ENCODE measurements around the gene EXOSC7. TPM values are rescaled to one million over a fixed set of nuclear protein-coding genes. Genes with fewer than 3 reads are reported as not detected.
A peak's percentile ranks its signal among the peaks of the same experiment; 100 is the strongest.

EXOSC7 gene
- total RNA-seq, 1 donor from 2014 or later: 85.1 TPM

DNA sequence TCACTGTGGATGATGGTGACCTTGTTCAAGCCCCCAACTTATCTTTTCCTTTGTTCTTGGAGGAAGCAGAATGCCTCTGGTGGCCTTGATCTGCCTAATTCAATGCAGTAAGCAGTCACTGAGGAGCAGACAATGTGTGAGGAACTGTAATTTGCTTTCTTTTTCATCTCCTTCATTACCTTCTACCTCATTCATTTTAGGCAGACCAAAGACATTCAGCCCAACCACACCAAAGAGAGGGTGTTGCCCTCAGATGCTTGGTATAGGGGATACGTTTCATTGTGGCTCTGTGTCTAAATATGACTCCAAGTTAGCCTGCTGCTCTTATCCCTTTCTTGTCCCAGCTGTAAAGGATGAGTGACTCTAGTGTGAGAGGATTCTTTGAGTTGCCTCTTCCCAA is 15.3 kb downstream of the EXOSC7 start:
- TF ChIP-seq, protein P1, sequence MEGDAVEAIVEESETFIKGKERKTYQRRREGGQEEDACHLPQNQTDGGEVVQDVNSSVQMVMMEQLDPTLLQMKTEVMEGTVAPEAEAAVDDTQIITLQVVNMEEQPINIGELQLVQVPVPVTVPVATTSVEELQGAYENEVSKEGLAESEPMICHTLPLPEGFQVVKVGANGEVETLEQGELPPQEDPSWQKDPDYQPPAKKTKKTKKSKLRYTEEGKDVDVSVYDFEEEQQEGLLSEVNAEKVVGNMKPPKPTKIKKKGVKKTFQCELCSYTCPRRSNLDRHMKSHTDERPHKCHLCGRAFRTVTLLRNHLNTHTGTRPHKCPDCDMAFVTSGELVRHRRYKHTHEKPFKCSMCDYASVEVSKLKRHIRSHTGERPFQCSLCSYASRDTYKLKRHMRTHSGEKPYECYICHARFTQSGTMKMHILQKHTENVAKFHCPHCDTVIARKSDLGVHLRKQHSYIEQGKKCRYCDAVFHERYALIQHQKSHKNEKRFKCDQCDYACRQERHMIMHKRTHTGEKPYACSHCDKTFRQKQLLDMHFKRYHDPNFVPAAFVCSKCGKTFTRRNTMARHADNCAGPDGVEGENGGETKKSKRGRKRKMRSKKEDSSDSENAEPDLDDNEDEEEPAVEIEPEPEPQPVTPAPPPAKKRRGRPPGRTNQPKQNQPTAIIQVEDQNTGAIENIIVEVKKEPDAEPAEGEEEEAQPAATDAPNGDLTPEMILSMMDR (conservative IDR thresholded peaks at IDR 0.05; ENCODE audit: low read depth, low read length): no peak
- no peak overlapping the region for H3K4me3 ChIP-seq (ENCODE audit: low read depth, low read length)
- DNase-seq (ENCODE audit: low read depth): no peak

GRCh38 chr3:44992555-44993470 is 16.8 kb downstream of the EXOSC7 start:
- no peak for DNase-seq (ENCODE audit: low read depth)
- H3K4me3 ChIP-seq (ENCODE audit: low read depth, low read length): no peak overlapping the region
- TF ChIP-seq, protein P1 (conservative IDR thresholded peaks at IDR 0.05; ENCODE audit: low read depth, low read length): peak; percentile 73

DNA sequence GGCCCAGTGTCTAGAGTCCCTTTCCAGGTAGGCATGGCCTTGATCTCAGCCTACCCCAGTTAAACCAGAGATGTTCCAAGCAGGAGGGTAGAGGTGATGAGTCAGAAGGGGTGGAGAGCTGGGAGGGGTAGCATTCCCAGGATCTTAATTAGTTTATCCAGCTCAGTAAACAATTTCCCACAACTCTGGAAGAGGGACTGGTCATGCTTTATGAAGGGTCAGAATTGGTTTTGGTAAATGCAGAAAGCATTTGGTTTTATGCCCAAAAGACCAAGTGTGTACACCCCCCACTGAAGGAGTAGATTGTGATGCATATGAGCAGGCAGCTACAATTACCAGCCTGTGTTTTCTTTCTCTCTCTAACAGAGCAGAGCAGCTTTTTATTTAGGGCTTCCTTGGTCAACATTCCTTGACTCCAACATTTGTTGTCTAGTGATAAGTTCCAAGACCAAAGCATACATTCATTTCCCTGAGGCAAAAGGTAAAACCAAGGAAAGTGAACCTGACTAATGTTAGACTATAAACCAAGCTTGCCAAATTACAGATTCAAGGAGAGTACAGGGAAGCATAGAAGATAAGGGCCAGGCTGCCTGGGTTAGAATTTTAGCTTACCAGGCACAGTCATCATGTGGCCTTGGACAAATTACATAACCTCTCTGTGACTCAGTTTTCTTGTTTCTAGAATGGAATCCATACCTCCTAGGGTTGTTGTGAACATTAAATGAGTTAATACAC is 17.6 kb downstream of the EXOSC7 start:
- H3K4me3 ChIP-seq (ENCODE audit: low read depth, low read length): no peak overlapping the region
- TF ChIP-seq, protein P1 (conservative IDR thresholded peaks at IDR 0.05; ENCODE audit: low read depth, low read length): no peak
- peak; percentile 63 for DNase-seq (ENCODE audit: low read depth)

GRCh38 chr3:44995142-44995770 is 19.2 kb downstream of the EXOSC7 start:
- TF ChIP-seq, protein P1 (conservative IDR thresholded peaks at IDR 0.05; ENCODE audit: low read depth, low read length): no peak
- no peak overlapping the region for H3K4me3 ChIP-seq (ENCODE audit: low read depth, low read length)
- no peak for DNase-seq (ENCODE audit: low read depth)

GRCh38 chr3:44996556-44996969 is 20.5 kb downstream of the EXOSC7 start:
- TF ChIP-seq, protein P1 (conservative IDR thresholded peaks at IDR 0.05; ENCODE audit: low read depth, low read length): no peak
- no peak overlapping the region for H3K4me3 ChIP-seq (ENCODE audit: low read depth, low read length)
- no peak for DNase-seq (ENCODE audit: low read depth)

GRCh38 chr3:44999782-45000181 is 23.7 kb downstream of the EXOSC7 start:
- DNase-seq (ENCODE audit: low read depth): no peak
- no peak overlapping the region for H3K4me3 ChIP-seq (ENCODE audit: low read depth, low read length)
- TF ChIP-seq, protein P1 (conservative IDR thresholded peaks at IDR 0.05; ENCODE audit: low read depth, low read length): no peak

Measured in epithelial cell of proximal tubule (primary cell).